Astrocyte of the spinal cord (primary cell): ENCODE measurements around the gene MTSS2.

ENCODE experiments used
- DNase-seq: peaks from one replicate; pipeline ENCODE4 v3.0.0; 2011; ENCODE audit warnings: low read depth, low spot score
- H3K4me3 ChIP-seq: 2 replicates; pipeline ENCODE4 v1.5.1; 2011; ENCODE audit warnings: low read depth, mild to moderate bottlenecking, low read length, moderate library complexity
- CTCF ChIP-seq: IDR thresholded peaks from 2 replicates; pipeline ENCODE4 v1.5.1; 2012; ENCODE audit warnings: low read depth, mild to moderate bottlenecking, low read length, inconsistent platforms
- in situ Hi-C: cut with HindIII; loops from 2 replicates; pipeline ENCODE4 v1.10.0; 2017; ENCODE audit warnings: low sequenced_read_pairs

The MTSS2 gene

GRCh38 chr16:70670175-70670574 is 15.7 kb downstream of the MTSS2 start:
- DNase-seq: no peak
- in situ Hi-C loops: no loop called here
- TF ChIP-seq CTCF: no peak
- H3K4me3 ChIP-seq: no peak overlapping the region

GRCh38 chr16:70665806-70666735 is 19.8 kb downstream of the MTSS2 start:
- DNase-seq: no peak
- in situ Hi-C loops: no loop called here
- TF ChIP-seq CTCF: no peak
- no peak overlapping the region for H3K4me3 ChIP-seq

- no peak overlapping the region for H3K4me3 ChIP-seq
- in situ Hi-C loops: no loop called here
- TF ChIP-seq CTCF: no peak
- DNase-seq: no peak
Measured at GRCh38 chr16:70665113-70665694, 20.6 kb downstream of the MTSS2 start.

GRCh38 chr16:70664325-70665112 is 21.3 kb downstream of the MTSS2 start:
- TF ChIP-seq CTCF: no peak
- DNase-seq: no peak
- in situ Hi-C loops: no loop called here
- H3K4me3 ChIP-seq: no peak overlapping the region

- in situ Hi-C loops: no loop called here
- no peak overlapping the region for H3K4me3 ChIP-seq
- no peak for TF ChIP-seq CTCF
- no peak for DNase-seq
Measured at GRCh38 chr16:70663524-70664324, 22.1 kb downstream of the MTSS2 start.

GRCh38 chr16:70662991-70663523 is 22.8 kb downstream of the MTSS2 start:
- no peak for TF ChIP-seq CTCF
- no peak for DNase-seq
- no peak overlapping the region for H3K4me3 ChIP-seq
- in situ Hi-C loops: no loop called here
